MCF 10A (cell line): ENCODE results near the gene CCDC73. TPM values are rescaled to one million over a fixed set of nuclear protein-coding genes. Genes with fewer than 3 reads are reported as not detected.

Experiments
- BruUV-seq: library from RNA; stranded (reverse); fragments of 400-500 nt; replicated peaks from 2 replicates; lab custom pipeline; 2021; lab: Mats Ljungman, UMichigan
- CTCF ChIA-PET: fragments of 300-600 bp; sonication (Branson Sonifier 250); formaldehyde crosslinking; extraction: SDS; loops from one replicate; lab custom pipeline; 2021; ENCODE audit warnings: antibody characterized with exemption, inconsistent platforms; lab: Yijun Ruan, JAX
- POLR2A ChIA-PET: fragments of 300-600, 350-650 bp; sonication (Branson Sonifier 250); formaldehyde crosslinking; extraction: SDS; loops from one replicate; lab custom pipeline; 2020; ENCODE audit warnings: antibody characterized with exemption, inconsistent platforms; lab: Yijun Ruan, JAX
- DNase-seq: peaks from one replicate; pipeline ENCODE4 v3.0.0-alpha.2; 2018; ENCODE audit not compliant: unreplicated experiment
- H3K27ac Mint-ChIP-seq: one replicate; pipeline ENCODE4 v1.8.0; 2022; ENCODE audit warnings: mild to moderate bottlenecking, low read depth, mixed read lengths; ENCODE audit not compliant: unreplicated experiment
- H3K27me3 Mint-ChIP-seq: one replicate; pipeline ENCODE4 v1.8.0; 2022; ENCODE audit warnings: mixed read lengths; ENCODE audit not compliant: insufficient read depth, unreplicated experiment
- H3K36me3 Mint-ChIP-seq: one replicate; pipeline ENCODE4 v1.8.0; 2022; ENCODE audit warnings: mild to moderate bottlenecking, moderate library complexity, mixed read lengths; ENCODE audit not compliant: insufficient read depth, unreplicated experiment
- H3K4me1 Mint-ChIP-seq: one replicate; pipeline ENCODE4 v1.8.0; 2022; ENCODE audit warnings: mixed read lengths; ENCODE audit not compliant: insufficient read depth, unreplicated experiment
- H3K4me3 Mint-ChIP-seq: one replicate; pipeline ENCODE4 v1.8.0; 2022; ENCODE audit warnings: mild to moderate bottlenecking, moderate library complexity, mixed read lengths; ENCODE audit not compliant: unreplicated experiment
- H3K9me3 Mint-ChIP-seq: one replicate; pipeline ENCODE4 v1.8.0; 2022; ENCODE audit warnings: mixed read lengths; ENCODE audit not compliant: unreplicated experiment
- CTCF ChIP-seq: fragments of 200-600 bp; IDR thresholded peaks from one replicate; pipeline ENCODE4 v1.8.0; 2022; ENCODE audit warnings: antibody characterized with exemption, mild to moderate bottlenecking; ENCODE audit not compliant: unreplicated experiment
- intact Hi-C: fragments of 100-400 bp; cut with micrococcal nuclease; formaldehyde crosslinking; loops from 2 replicates; pipeline ENCODE4 v1.14.1; 2022
- total RNA-seq: library from RNA; stranded (reverse); gene quantifications from 2 replicates; pipeline ENCODE4 v1.2.3, GENCODE V29; 2022

Gene CCDC73
- total RNA-seq, 1 experiment from 2014 or later = 0.09 TPM

- peaks cover 4% of the 10 kb centered on the region for H3K36me3 Mint-ChIP-seq
- no peak overlapping the region for H3K4me3 Mint-ChIP-seq
- H3K27me3 Mint-ChIP-seq = no peaks in the 10 kb centered on the region
- H3K9me3 Mint-ChIP-seq = no peaks in the 10 kb centered on the region
- POLR2A ChIA-PET = no interaction called here
- no peak for DNase-seq
- CTCF ChIA-PET = interaction anchor here (1.3 kb wide), 1 partner anchor 12 kb away, joined by 5 read pairs; no protein-coding TSS in a partner anchor
- TF ChIP-seq CTCF = no peak
- BruUV-seq = no TSS peak
- H3K27ac Mint-ChIP-seq = no peak overlapping the region
- intact Hi-C loops = no loop called here
- no peaks in the 10 kb centered on the region for H3K4me1 Mint-ChIP-seq
Measured at GRCh38 chr11:32575070-32575469, 219.4 kb downstream of the CCDC73 start.

GRCh38 chr11:32574421-32574820 is 220.0 kb downstream of the CCDC73 start:
- Mint-ChIP-seq H3K4me3 (no peak overlapping the region), H3K4me1 (no peaks in the 10 kb centered on the region), H3K27me3 (no peaks in the 10 kb centered on the region), H3K36me3 (peaks cover 4% of the 10 kb centered on the region), H3K27ac (no peak overlapping the region), H3K9me3 (no peaks in the 10 kb centered on the region)
- DNase-seq = no peak
- ChIA-PET CTCF (interaction anchor here (1.3 kb wide), 1 partner anchor 13 kb away, joined by 5 read pairs; no protein-coding TSS in a partner anchor), POLR2A (no interaction called here)
- intact Hi-C loops = no loop called here
- no peak for TF ChIP-seq CTCF
- BruUV-seq = no TSS peak

DNA sequence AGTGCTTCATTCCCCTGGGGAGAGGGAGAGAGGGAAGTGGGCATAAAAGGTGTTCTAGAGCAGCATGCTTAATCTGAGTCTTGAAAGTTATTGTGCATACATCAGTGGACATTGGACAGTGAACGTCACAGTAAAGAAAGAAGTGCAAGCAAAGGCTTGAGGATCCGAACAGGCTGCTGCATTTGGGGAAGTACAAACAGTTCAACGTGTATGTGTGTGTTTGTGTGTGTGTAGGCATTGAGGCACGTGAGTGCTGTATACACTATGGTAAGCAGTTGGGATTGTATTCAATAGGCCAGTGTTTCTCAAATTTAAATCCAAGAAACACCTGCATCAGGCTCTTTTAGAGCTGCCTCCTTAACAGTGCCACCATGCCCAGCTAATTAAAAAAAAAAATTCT is 221.2 kb downstream of the CCDC73 start:
- no TSS peak for BruUV-seq
- Mint-ChIP-seq H3K4me3 (no peak overlapping the region), H3K9me3 (no peaks in the 10 kb centered on the region), H3K36me3 (peaks cover 4% of the 10 kb centered on the region), H3K4me1 (no peaks in the 10 kb centered on the region), H3K27ac (no peak overlapping the region), H3K27me3 (no peaks in the 10 kb centered on the region)
- CTCF ChIA-PET = no interaction called here
- no peak for TF ChIP-seq CTCF
- intact Hi-C loops = no loop called here
- POLR2A ChIA-PET = interaction anchor here (0.6 kb wide), 1 partner anchor 10 kb away, joined by 3 read pairs; no protein-coding TSS in a partner anchor
- DNase-seq = no peak

- ChIA-PET POLR2A (no interaction called here), CTCF (no interaction called here)
- Mint-ChIP-seq H3K4me1 (no peaks in the 10 kb centered on the region), H3K36me3 (peaks cover 4% of the 10 kb centered on the region), H3K4me3 (no peak overlapping the region), H3K27ac (no peak overlapping the region), H3K27me3 (no peaks in the 10 kb centered on the region), H3K9me3 (no peaks in the 10 kb centered on the region)
- TF ChIP-seq CTCF = no peak
- BruUV-seq = no TSS peak
- intact Hi-C loops = no loop called here
- DNase-seq = no peak
Measured at GRCh38 chr11:32571039-32571438, 223.4 kb downstream of the CCDC73 start.
